ENCODE measurements around the gene MKNK2.
A peak's percentile ranks its signal among the peaks of the same experiment; 100 is the strongest.

MKNK2 gene

DNA sequence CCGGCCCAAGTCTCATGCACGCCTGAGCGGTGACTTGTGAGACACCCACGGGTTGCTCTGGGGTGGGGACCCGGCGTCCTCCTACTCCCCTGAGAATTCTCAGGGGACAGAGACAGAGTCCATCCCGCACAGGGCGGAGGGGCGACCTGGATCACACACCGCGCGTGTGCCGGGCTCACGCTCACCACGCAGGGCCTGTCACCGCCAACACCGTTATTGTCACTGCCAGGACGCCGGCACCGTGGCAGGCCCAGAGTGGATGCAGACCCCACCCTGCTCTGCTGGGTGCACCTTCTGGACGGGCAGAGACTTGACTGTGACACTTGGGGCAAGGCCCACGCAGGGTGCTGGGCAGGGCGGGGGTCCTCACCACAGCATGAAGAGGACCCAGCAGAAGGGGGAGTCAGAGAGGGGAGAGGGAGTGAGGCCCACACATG lies 28.8 kb upstream of the MKNK2 start:
- DNase-seq = no peak

DNA sequence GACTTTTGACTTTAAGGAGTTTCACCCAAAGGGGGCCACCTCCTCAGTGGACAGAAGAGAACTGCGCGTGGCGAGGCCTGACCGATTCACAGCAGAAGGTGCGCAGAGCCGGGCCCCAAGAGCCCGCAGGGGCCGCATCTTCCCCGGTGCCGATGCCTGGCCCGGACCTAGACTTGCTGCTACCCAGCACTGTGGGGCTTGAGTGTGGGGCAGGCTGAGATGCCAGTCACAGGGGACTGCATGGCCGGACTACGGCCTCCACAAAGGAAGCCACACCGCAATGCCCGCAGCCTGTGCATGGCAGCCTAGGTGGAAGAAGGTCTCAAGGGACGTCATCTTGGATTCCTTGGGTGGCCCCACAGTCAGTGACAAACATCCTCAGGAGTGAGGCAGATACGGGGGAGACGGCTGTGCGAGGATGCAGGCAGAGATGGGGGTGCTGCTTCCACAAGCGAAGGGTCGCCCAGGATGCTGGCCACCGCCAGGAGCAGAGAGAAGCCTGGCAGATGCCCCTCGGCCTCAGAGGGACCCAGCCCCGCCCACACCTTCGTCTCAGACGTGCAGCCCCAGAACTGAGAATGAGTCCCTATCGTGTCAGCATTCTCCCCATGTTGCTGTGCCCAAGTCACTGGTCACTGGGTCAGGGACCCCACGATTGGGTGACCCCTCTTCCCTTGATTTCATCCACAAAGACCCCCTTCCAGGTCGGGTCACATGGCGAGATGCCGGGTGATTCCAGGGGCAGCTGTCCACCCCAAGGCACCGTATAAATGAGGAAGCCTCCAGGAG lies 28.2 kb upstream of the MKNK2 start:
- DNase-seq = no peak

- DNase-seq = no peak
Observed at GRCh38 chr19:2077833-2078619, 27.0 kb upstream of the MKNK2 start.

DNA sequence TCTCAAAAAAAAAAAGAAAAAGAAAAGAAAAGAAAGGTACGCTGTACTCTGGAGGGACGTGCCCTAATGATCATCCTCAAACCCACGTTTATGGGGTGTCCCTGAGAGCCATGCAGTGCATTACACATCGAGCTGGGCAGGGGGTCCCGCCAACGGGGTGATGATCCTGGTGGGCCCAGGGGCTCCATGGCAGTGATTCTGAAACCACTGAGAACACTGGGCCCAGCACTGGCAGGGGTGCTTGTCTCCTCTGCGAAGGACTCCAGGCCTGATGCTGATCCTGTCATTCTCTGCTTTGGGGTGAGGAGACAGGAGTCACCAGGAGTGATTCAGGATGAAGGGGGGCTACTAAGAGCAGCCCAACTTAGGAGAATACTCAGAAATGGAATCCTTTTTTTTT lies 26.4 kb upstream of the MKNK2 start:
- no peak for DNase-seq

DNA sequence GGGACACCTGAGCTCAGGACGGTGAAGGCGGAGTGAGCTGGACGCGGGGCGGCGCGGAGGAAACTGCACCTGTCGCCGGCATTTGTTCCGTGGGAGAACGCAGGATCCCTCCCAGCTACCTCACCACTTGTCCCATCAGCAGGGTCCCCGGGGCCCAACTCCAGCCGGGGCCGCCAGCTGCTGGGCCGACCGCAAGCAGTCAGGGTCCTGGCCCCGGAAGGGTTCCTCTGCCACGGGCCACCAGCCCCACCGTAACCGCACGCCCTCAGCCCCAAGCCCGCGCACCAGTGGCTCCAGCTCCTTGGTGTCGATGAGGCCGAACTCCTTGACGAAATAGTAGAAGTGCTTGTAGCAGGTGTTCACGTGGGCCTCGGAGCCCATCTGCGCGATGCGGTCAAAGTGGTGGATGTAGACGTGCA lies 25.5 kb upstream of the MKNK2 start:
- DNase-seq = no peak

DNA sequence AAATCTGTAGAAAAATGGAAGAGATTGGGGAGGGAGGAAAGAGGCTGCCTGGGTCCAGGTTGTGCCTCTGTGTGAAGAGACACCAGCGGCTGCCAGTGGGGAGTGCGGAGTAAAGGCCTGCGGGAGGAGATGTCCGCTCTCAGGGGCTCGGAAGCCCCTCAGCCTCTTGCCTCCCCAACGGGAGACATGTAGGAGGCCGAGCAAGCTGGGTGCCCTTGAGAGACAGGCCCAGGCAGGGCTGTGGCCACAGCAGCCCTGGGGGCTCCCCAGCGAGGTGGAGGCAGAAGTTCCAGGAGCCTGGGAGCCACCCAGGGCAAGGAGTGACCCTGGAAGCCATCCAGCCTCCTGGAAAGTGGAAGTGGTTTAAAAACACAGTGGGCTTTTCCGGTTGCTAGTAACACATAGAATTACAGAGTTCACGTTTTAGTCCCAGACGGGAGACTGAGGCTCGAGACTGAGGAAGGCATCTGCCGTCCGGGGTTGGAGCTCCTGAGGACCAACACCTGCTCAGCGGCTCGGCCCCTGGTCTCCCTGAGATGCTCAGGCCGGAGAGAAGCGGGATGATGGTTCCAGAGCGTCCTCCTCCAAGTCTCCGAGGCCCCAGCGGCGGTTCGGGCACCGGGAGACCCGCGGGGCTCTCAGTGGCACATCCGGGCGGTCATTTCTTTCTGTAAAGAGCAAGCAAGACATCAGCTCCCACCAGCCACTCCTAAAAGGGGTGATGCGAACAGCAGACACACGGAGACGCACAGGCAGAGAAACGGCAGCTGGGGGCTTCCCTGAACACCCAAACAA lies 21.9 kb upstream of the MKNK2 start:
- no peak for DNase-seq

- DNase-seq = no peak
Observed at GRCh38 chr19:2070986-2071673, 20.1 kb upstream of the MKNK2 start.

DNA sequence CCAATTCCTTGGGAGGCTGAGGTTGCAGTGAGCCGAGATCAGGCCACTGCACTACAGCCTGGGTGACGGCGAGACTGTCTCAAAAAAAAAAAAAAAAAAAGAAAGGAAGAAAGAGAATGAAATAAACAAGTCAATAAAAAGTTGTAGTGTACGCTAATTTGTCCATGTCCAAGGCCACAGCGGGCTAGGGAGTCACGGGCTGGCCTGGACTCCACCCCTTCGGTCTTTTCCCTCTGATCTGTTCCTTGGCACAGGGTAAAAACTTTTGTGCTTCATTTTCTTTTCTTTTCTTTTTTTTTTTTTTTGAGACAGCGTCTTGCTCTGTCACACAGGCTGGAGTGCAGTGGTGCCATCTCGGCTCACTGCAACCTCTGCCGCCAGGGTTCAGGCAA lies 19.4 kb upstream of the MKNK2 start:
- DNase-seq = no peak

DNA sequence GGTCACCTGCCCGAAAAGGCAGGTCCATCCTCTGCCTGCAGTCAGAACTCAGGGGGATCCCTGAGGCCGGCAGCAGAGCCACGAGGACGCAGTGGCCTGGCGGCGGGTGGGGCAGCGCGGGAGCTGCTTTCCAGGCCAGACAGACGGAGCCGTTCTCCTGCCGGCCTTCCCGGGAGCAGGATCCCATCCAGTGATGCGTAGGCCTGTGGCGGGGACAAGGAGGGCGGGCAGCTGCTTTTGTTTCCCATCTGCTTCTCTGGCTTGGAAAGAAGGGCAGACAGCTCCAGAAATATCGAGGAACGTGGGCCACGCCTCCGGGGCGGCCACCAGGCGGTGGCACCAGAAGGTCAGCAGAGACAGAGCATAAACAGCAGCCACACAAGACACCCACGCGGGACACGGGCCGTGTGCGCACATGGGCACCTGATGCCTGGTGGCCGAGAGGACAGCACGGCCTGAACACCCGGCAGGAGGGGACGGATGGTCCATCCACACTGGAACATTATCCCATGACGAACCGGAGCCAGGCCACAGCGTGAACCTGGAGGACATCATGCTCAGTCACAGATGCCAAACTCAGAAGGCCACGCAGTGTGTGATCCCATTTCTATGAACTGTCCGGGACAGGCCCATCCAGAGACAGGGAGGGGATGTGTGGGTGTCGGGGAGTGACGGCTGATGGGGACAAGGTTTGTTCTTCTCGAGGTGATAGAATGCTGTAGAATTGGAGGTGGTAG lies 13.9 kb upstream of the MKNK2 start:
- no peak for DNase-seq

- no peak for DNase-seq
Observed at GRCh38 chr19:2064395-2064787, 13.3 kb upstream of the MKNK2 start.

DNA sequence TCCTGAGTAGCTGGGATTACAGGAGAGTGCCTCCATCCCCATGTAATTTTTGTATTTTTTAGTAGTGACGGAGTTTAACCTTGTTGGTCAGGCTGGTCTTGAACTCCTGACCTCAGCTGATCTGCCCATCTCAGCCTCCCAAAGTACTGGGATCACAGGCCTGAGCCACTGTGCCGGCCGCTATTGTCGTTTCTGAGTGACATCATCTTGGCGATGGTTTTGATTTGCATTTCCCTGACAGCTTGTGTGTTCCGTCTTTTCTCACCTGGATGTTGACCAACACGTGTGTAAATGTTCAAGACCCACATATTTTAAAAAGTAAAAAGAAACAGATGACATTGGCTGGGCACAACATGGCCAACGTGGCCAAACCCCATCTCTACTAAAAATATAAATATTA lies 12.8 kb upstream of the MKNK2 start:
- no peak for DNase-seq

GRCh38 chr19:2062770-2063169 lies 11.7 kb upstream of the MKNK2 start:
- DNase-seq = no peak

GRCh38 chr19:2062389-2062729 lies 11.3 kb upstream of the MKNK2 start:
- no peak for DNase-seq

DNA sequence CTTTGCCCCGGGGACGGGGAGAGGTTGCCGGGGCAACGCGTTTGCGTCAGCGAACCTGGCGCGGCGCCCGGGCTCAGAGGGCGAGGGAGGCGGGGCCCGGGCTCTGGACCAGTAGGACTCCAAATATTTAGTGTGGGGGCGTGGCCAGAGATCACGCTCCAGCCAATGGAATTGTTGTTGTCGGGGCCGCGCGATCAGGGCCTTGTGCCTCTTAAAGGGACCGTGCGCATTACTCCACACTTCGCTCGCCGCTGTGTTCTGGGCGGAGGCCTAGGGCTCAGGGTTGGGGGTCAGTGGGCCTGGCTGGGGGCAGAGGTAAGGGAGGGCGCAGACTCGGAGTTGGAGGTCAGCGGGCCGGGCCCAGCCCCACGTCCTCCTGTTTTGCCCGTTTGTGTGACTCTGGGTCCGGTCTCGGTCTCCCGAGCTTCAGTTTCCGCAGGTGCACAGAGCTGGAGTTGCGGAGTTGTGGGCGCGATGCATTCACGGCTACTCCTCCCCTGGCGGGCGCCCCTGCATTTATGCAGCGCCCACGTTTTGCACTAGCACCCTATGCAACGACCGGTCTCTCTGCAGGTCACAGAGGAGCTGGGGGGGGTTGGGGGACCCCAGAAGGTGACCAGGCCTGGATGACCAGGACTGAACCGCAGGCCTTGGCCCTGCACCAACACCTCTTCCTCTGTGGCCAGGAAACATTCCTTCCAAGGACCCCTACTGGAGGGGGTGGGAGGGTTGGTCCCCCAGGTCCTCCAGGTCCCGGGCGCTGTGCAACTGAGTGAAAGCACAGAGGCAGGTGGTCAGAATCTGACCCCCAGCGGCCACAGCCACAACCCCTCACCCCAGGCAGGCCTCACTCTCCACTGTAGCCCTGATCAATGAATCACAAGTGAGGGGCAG lies 10.7 kb upstream of the MKNK2 start:
- DNase-seq = peak; percentile 100

- peak in 2 of 3 experiments; percentile 92 to 97 for DNase-seq
Observed at GRCh38 chr19:2060884-2061494, 9.9 kb upstream of the MKNK2 start.

DNA sequence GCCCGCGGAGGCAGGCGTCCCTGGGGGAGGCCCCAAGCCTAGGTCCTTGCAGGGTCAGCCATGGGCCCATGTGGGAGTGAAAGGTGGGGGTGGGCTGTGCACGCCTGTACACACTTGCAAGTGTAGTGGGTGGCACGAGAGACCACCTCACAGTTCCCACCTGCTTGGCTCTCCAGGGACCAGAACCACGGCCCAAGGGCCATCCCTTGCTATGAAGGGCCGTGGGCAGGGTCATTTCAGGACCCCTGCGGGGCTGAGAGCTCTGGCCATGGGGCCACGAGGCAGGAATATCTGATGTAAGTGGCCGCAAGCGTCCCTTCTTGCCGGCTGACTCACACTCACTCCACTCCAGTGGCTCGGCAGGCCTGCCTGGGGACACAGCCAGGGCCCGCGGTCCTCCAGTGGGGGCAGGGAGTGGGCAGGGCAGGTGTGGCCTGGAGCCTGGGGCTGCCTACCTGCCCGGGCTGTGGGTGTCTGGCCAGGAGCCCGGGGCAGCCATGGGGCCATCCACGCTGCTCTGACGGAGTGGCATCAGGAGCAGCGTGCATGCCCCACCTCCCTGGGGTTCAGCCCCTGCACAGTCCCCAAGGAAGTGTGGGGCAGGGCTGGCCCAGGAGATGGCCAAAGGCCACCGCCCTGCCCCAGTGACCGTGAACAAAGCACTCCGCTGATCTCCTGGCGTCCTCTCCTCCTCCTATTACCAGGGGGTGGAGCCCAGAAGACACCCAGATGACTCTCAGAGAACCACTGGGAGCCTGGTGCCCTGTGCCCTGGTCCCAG lies 8.6 kb upstream of the MKNK2 start:
- peak; percentile 44 to 65 (median 49) for DNase-seq

DNA sequence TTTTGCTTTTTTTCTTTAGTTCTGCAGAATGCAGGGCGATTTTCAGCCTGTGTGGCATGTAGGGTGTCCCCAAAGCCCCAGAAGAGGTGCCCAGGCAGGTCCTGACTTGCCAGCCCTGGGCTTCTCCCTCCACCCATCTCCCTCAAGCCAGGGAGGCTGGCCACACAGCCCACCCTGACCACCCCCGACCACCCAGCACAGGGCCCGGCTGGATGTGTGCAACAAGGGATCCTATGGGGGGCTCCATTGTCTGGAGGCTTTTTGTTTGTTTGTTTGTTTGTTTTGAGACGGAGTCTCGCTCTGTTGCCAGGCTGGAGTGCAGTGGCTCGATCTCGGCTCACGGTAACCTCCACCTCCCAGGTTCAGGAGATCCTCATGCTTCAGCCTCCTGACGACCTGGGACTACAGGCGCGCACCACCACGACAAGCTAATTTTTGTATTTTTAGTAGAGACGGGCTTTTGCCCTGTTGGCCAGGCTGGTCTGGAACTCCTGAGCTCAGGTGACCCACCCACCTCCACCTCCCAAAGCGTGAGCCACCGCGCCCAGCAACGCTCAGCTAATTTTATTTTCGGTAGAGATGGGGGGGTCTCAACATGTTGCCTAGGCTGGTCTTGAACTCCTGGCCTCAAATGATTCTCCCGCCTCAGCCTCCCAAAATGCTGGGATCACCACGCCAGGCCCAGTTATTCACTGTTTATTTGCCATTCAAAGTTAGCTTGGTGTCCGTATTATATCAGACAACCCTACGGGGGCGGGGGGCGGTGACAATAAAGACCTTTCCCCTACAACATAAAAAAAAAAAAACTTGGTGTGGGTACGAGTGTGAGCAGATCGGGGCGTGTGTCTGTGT lies 7.8 kb upstream of the MKNK2 start:
- DNase-seq = no peak

GRCh38 chr19:2057484-2058469 lies 6.7 kb upstream of the MKNK2 start:
- DNase-seq = no peak
